Mesendoderm (in vitro differentiated cells): Measurements from ENCODE around the gene VPS4B.
"Not testable (repeated sequence)": the region's sequence is repeated elsewhere in the genome, so short reads cannot be mapped to it uniquely, and the experiment has no call there.

Experiments used
- DNase-seq: peaks from one replicate; pipeline ENCODE4 v3.0.0; 2013
- H2AK5ac ChIP-seq: 2 replicates; pipeline ENCODE4 v1.6.1; 2013; ENCODE audit warnings: low read length, inconsistent platforms
- H2BK120ac ChIP-seq: 2 replicates; pipeline ENCODE4 v1.6.1; 2013; ENCODE audit warnings: low read depth, mild to moderate bottlenecking, low read length, moderate library complexity, mixed read lengths
- H2BK15ac ChIP-seq: replicated peaks from 2 replicates; pipeline ENCODE4 v1.6.1; 2013; ENCODE audit warnings: low read depth, mild to moderate bottlenecking, moderate library complexity
- H2BK5ac ChIP-seq: 2 replicates; pipeline ENCODE4 v1.6.1; 2013; ENCODE audit warnings: low read length, inconsistent platforms
- H3K18ac ChIP-seq: 2 replicates; pipeline ENCODE4 v1.6.1; 2013; ENCODE audit warnings: mild to moderate bottlenecking, low read length, mixed read lengths
- H3K23ac ChIP-seq: one replicate; pipeline ENCODE4 v1.6.1; 2013; ENCODE audit warnings: low read length
- H3K27ac ChIP-seq: 2 replicates; pipeline ENCODE4 v1.5.1; 2013; ENCODE audit warnings: low read depth, mild to moderate bottlenecking, inconsistent platforms, low read length, moderate library complexity
- H3K27me3 ChIP-seq: 2 replicates; pipeline ENCODE4 v1.6.1; 2013; ENCODE audit warnings: low read length, control low read depth, mild to moderate bottlenecking, inconsistent platforms; ENCODE audit not compliant: insufficient read depth, poor library complexity
- H3K36me3 ChIP-seq: 2 replicates; pipeline ENCODE4 v1.6.1; 2013; ENCODE audit warnings: low read length, inconsistent platforms; ENCODE audit not compliant: control insufficient read depth, insufficient read depth
- H3K4ac ChIP-seq: one replicate; pipeline ENCODE4 v1.6.1; 2013; ENCODE audit warnings: low read depth, mild to moderate bottlenecking, low read length, moderate library complexity
- H3K4me1 ChIP-seq: 2 replicates; pipeline ENCODE4 v1.6.1; 2013; ENCODE audit warnings: low read depth, low read length, inconsistent platforms; ENCODE audit not compliant: control insufficient read depth
- H3K4me2 ChIP-seq: 2 replicates; pipeline ENCODE4 v1.6.1; 2013; ENCODE audit warnings: low read length
- H3K4me3 ChIP-seq: 2 replicates; pipeline ENCODE4 v1.5.1; 2013; ENCODE audit warnings: mild to moderate bottlenecking, low read length
- H3K56ac ChIP-seq: one replicate; pipeline ENCODE4 v1.6.1; 2013; ENCODE audit warnings: low read length
- H3K79me1 ChIP-seq: 2 replicates; pipeline ENCODE4 v1.6.1; 2013; ENCODE audit warnings: low read length, inconsistent platforms
- H3K79me2 ChIP-seq: 2 replicates; pipeline ENCODE4 v1.6.1; 2013; ENCODE audit warnings: mild to moderate bottlenecking, low read length; ENCODE audit not compliant: control insufficient read depth, insufficient read depth
- H3K9ac ChIP-seq: 2 replicates; pipeline ENCODE4 v1.6.1; 2013; ENCODE audit warnings: low read length, inconsistent platforms
- H4K5ac ChIP-seq: one replicate; pipeline ENCODE4 v1.6.1; 2013; ENCODE audit warnings: low read length
- H4K8ac ChIP-seq: one replicate; pipeline ENCODE4 v1.6.1; 2013; ENCODE audit warnings: low read depth, mild to moderate bottlenecking, control low read depth, low read length, moderate library complexity
- WGBS: extraction: QIAGEN DNeasy Blood & Tissue Kit; methylation state at CpG from one replicate; pipeline ENCODE4 v1.1.7; 2013; ENCODE audit warnings: low lambda C conversion rate, missing lambda C conversion rate; ENCODE audit not compliant: insufficient coverage; ENCODE audit errors: extremely low coverage; 5-methylcytosine and 5-hydroxymethylcytosine counted together

VPS4B gene

DNA sequence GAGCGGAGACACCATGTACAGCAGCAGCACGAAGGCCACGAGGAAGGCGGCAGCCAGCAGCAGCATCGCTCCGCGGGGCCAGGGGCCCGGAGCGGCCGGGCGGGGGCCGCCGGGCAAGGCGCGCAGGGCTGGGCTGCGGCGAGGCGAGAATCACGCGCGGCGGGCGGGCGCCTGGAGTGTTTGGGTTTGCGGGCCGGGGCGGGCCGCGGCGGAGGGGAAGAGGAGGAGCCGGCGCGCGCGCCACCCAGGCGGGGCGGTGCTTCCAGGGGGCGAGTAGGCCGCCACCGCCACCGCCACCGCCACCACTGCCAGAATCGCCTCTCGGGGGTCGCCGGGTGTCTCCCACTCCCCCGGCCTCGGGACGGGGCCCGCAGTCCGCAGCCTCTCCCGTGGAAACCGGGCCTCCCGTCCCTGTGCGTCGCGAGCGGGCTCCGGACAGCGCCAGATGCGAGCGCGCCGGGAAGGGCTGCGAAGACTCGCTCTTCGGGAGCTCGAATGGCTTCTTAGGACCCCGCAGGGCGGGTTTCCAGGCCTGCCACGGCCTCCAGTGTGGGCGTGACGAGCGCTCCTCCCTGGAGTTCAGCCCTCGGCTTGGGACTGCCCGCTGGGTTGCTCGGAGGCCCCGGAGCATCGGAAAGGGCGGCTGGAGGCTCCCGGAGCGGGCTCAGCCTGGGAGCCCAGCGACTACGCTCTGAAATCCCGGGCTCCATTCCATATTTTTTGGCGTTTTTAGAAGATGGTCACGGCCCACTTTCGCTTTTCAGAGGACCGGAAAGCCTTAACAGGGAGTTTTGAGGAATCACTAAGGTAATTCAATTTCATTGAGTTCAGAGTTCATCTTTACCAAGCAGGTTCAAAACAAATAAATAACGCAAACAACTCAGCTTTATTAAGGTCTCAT lies 55.0 kb downstream of the VPS4B start, which contains the start of gene KDSR:
KDSR (minus strand) TSS at position 154 of the 901 bp plus-strand sequence; CDS start at position 66, 88 bp downstream.
- H3K4me3 ChIP-seq, result peak within 1 kb of the TSS; percentile 63
- no peaks in the 10 kb centered on the region for H3K36me3 ChIP-seq
- WGBS, result no CpG with 5 or more reads among the region's 90 CpGs
- H3K9ac ChIP-seq, result peak within 1 kb of the TSS; percentile 85
- H2BK5ac ChIP-seq, result peak within 1 kb of the TSS; percentile 90
- H3K79me1 ChIP-seq, result peaks cover 3% of the 10 kb centered on the region
- H3K56ac ChIP-seq, result peak within 1 kb of the TSS; percentile 68
- peak within 1 kb of the TSS; percentile 48 for H3K23ac ChIP-seq
- peak within 1 kb of the TSS; percentile 2 for H2BK120ac ChIP-seq
- peak within 1 kb of the TSS; percentile 98 for H3K27ac ChIP-seq
- H2BK15ac ChIP-seq, result no peak within 1 kb of the TSS
- H3K4me1 ChIP-seq, result no peaks in the 10 kb centered on the region
- no peak within 1 kb of the TSS for H2AK5ac ChIP-seq
- peak within 1 kb of the TSS; percentile 98 for H3K18ac ChIP-seq
- H3K4ac ChIP-seq, result peak within 1 kb of the TSS; percentile 91
- H3K4me2 ChIP-seq, result peak within 1 kb of the TSS; percentile 56
- DNase-seq, result peak; percentile 98
- peak within 1 kb of the TSS; percentile 15 for H4K8ac ChIP-seq
- no peaks in the 10 kb centered on the region for H3K27me3 ChIP-seq
- H4K5ac ChIP-seq, result no peak within 1 kb of the TSS
- H3K79me2 ChIP-seq, result peaks cover 10% of the 10 kb centered on the region

DNA sequence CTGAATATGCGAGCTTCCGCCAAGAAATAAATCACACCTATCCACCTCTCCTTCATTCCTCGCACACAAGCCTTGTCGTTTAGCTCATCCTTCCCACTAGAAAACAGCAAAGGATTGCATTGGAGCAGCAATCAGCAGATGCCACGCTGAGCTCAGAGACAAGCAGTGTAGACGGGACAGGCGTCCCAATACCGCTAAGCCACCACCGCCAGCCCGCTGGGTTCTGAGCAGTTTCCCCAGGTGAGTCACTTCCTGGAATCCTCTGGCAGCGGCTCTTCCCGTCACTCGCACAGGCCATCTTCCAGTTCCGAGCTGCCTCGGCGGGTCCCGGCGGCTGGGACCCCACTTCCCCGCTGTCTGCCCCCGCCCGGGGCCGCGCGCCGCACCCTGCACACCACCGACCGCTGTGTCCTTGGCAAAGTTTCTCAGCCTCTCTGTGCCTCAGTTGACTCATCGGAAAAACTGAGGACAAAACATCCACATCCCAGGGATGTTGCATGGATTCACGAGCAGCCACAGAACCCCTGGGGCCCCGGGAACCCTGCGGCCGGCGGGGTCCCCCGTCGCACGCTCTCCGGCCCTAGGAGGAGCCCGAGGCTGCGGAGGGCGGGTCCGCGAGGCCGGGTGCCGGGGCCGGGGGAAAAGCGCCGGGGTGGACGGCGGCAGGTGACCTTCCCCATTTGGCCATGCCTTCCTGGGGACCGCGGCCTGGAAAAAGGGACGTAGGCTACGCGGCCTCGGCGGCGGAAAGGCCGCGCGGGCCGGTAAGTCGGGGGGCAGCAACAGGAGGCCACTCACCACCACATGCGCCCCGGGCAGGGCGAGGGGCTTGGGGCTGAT lies 55.8 kb downstream of the VPS4B start:
- Histone ChIP-seq H3K4me1 (no peaks in the 10 kb centered on the region), H3K4me3 (peak overlapping the region; percentile 25), H3K4ac (no peak overlapping the region), H2BK15ac (no peak overlapping the region), H3K56ac (peak overlapping the region; percentile 68), H3K27ac (peak overlapping the region; percentile 54), H3K27me3 (no peaks in the 10 kb centered on the region), H2AK5ac (no peak overlapping the region), H3K79me2 (peaks cover 10% of the 10 kb centered on the region), H3K18ac (peak overlapping the region; percentile 28), H3K36me3 (peaks cover 2% of the 10 kb centered on the region), H2BK5ac (peak overlapping the region; percentile 52), H4K8ac (no peak overlapping the region), H4K5ac (no peak overlapping the region), H3K9ac (peak overlapping the region; percentile 79), H3K23ac (peak overlapping the region; percentile 48), H2BK120ac (peak overlapping the region; percentile 2), H3K79me1 (peaks cover 3% of the 10 kb centered on the region), H3K4me2 (peak overlapping the region; percentile 21)
- peak; percentile 89 for DNase-seq
- no CpG with 5 or more reads among the region's 65 CpGs for WGBS

DNA sequence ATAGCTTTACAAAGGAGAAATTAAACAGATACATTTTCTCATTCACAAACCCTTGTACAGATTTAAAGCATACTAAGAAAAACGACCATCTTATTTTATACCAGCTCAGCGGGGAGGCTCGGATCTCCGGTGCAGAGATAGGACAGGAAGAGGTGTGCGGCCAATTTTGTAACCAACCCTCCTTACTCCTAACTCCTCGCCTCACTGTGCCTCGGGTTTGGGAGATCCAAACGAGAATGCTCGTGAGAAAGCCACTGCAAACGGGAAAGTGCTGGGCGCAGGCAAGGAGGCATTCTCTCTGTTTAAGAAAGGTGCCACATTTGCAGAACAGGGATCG lies 56.4 kb downstream of the VPS4B start:
- Histone ChIP-seq H3K23ac (no peak overlapping the region), H2BK120ac (no peak overlapping the region), H4K8ac (no peak overlapping the region)

GRCh38 chr18:63363951-63364350 lies 58.3 kb downstream of the VPS4B start:
- Histone ChIP-seq H3K4me1 (no peaks in the 10 kb centered on the region), H3K23ac (no peak overlapping the region), H3K27ac (no peak overlapping the region), H3K27me3 (no peaks in the 10 kb centered on the region), H3K4ac (no peak overlapping the region), H3K4me3 (no peak overlapping the region), H2BK5ac (no peak overlapping the region), H3K56ac (no peak overlapping the region), H3K36me3 (peaks cover 2% of the 10 kb centered on the region), H3K4me2 (no peak overlapping the region), H3K18ac (no peak overlapping the region), H4K5ac (no peak overlapping the region), H4K8ac (no peak overlapping the region), H3K9ac (no peak overlapping the region), H3K79me2 (peaks cover 10% of the 10 kb centered on the region), H3K79me1 (peaks cover 3% of the 10 kb centered on the region), H2BK15ac (no peak overlapping the region), H2AK5ac (no peak overlapping the region), H2BK120ac (no peak overlapping the region)
- no peak for DNase-seq
- WGBS, result no CpG with 5 or more reads among the region's 2 CpGs

More for the DNA sequence above, 56.4 kb downstream of the VPS4B start:
- no CpG with 5 or more reads among the region's 12 CpGs for WGBS
- no peaks in the 10 kb centered on the region for H3K27me3 ChIP-seq
- no peak overlapping the region for H2AK5ac ChIP-seq
- DNase-seq, result no peak
- no peak overlapping the region for H3K18ac ChIP-seq
- H3K79me1 ChIP-seq, result peaks cover 3% of the 10 kb centered on the region
- H3K4ac ChIP-seq, result no peak overlapping the region
- no peak overlapping the region for H2BK15ac ChIP-seq
- peak overlapping the region; percentile 79 for H3K9ac ChIP-seq
- peak overlapping the region; percentile 21 for H3K4me2 ChIP-seq
- peaks cover 10% of the 10 kb centered on the region for H3K79me2 ChIP-seq
- H3K36me3 ChIP-seq, result peaks cover 2% of the 10 kb centered on the region
- H3K27ac ChIP-seq, result no peak overlapping the region
- no peaks in the 10 kb centered on the region for H3K4me1 ChIP-seq
- peak overlapping the region; percentile 68 for H3K56ac ChIP-seq
- peak overlapping the region; percentile 25 for H3K4me3 ChIP-seq
- no peak overlapping the region for H2BK5ac ChIP-seq
- no peak overlapping the region for H4K5ac ChIP-seq

- no CpG with 5 or more reads among the region's 2 CpGs for WGBS
- H2BK5ac ChIP-seq, H3K27me3 ChIP-seq: not testable (repeated sequence)
These were observed 58.9 kb downstream of the VPS4B start for GRCh38 chr18:63363420-63363819.

More at GRCh38 chr18:63363420-63363819, 58.9 kb downstream of the VPS4B start:
- not testable (repeated sequence) for H3K4me1 ChIP-seq, H2AK5ac ChIP-seq, H3K79me1 ChIP-seq, H4K8ac ChIP-seq, H3K9ac ChIP-seq, H3K4me2 ChIP-seq, H3K27ac ChIP-seq, H4K5ac ChIP-seq, H3K79me2 ChIP-seq, DNase-seq, H3K4me3 ChIP-seq, H2BK120ac ChIP-seq, H3K18ac ChIP-seq, H3K56ac ChIP-seq, H3K36me3 ChIP-seq, H3K4ac ChIP-seq, H2BK15ac ChIP-seq, H3K23ac ChIP-seq
